ENCODE results near the gene SEMA6A.

Gene SEMA6A

DNA sequence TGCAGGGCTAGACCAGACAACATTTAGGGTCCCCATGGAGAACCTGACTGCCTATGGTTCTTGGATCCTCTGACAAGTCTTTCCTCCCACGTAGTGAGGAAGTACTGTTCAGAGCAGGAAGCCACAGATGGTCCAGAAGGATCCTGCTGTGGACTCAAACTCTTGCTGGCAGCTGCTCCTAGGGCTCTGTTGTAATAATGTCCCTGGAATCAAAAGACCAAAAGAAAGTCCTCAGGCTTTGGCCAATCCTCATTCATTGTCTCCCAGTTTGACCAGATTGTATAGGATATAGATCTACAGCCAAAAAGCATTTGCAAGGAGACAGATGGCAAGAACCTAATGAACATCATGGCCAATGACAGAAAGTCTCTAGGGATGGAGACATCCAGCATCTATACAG lies 53.9 kb downstream of the SEMA6A start:
- no peak for DNase-seq
- Histone ChIP-seq H3K36me3 (no peaks in the 10 kb centered on the region), H3K27me3 (no peaks in the 10 kb centered on the region), H3K4me3 (ENCODE audit: low read depth, low read length) (no peak overlapping the region), H3K4me1 (peaks cover 54% of the 10 kb centered on the region), H3K9me3 (no peaks in the 10 kb centered on the region)
- TF ChIP-seq CTCF (IDR thresholded peaks at IDR 0.05; ENCODE audit: low read depth, low read length) = no peak

- Histone ChIP-seq H3K27me3 (no peaks in the 10 kb centered on the region), H3K9me3 (0 out of 2 replicates have a peak, but pooled peaks cover 5% of the 10 kb centered on the region), H3K36me3 (no peaks in the 10 kb centered on the region), H3K4me1 (peaks cover 53% of the 10 kb centered on the region), H3K4me3 (ENCODE audit: low read depth, low read length) (no peak overlapping the region)
- DNase-seq = no peak
- no peak for TF ChIP-seq CTCF (IDR thresholded peaks at IDR 0.05; ENCODE audit: low read depth, low read length)
Measured at GRCh38 chr5:116518423-116518822, 56.2 kb downstream of the SEMA6A start.

GRCh38 chr5:116517488-116517887 lies 57.1 kb downstream of the SEMA6A start:
- Histone ChIP-seq H3K4me3 (ENCODE audit: low read depth, low read length) (no peak overlapping the region), H3K4me1 (peaks cover 45% of the 10 kb centered on the region), H3K27me3 (no peaks in the 10 kb centered on the region), H3K36me3 (no peaks in the 10 kb centered on the region), H3K9me3 (0 out of 2 replicates have a peak, but pooled peaks cover 5% of the 10 kb centered on the region)
- DNase-seq = peak; percentile 35
- no peak for TF ChIP-seq CTCF (IDR thresholded peaks at IDR 0.05; ENCODE audit: low read depth, low read length)

- Histone ChIP-seq H3K9me3 (0 out of 2 replicates have a peak, but pooled peaks cover 5% of the 10 kb centered on the region), H3K4me1 (peaks cover 40% of the 10 kb centered on the region), H3K27me3 (no peaks in the 10 kb centered on the region), H3K4me3 (ENCODE audit: low read depth, low read length) (peak overlapping the region; percentile 17), H3K36me3 (no peaks in the 10 kb centered on the region)
- no peak for DNase-seq
- TF ChIP-seq CTCF (IDR thresholded peaks at IDR 0.05; ENCODE audit: low read depth, low read length) = no peak
Measured at GRCh38 chr5:116516021-116516420, 58.6 kb downstream of the SEMA6A start.

GRCh38 chr5:116514421-116514970 lies 60.1 kb downstream of the SEMA6A start:
- TF ChIP-seq CTCF (IDR thresholded peaks at IDR 0.05; ENCODE audit: low read depth, low read length) = no peak
- Histone ChIP-seq H3K36me3 (no peaks in the 10 kb centered on the region), H3K27me3 (no peaks in the 10 kb centered on the region), H3K9me3 (0 out of 2 replicates have a peak, but pooled peaks cover 5% of the 10 kb centered on the region), H3K4me1 (peaks cover 34% of the 10 kb centered on the region), H3K4me3 (ENCODE audit: low read depth, low read length) (no peak overlapping the region)
- no peak for DNase-seq

DNA sequence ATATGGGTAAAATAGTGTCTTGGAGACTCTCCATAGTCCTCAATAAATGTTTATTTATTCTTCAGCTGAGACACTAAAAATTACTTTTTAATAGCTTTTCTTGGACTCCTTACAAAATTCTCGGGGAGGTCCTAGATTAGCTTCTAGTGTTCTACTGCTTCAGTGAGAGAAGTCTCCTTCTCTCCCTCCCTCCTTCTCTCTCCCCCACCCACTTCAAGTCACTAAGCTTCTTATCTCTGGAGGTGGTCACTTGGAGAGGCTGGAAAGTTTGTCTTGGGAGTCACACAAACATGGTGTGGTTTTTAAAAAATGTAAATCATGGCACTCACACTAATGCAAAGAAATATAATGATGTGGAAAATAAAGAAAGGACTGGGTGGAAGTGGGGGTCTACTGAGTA lies 64.1 kb downstream of the SEMA6A start:
- Histone ChIP-seq H3K36me3 (no peaks in the 10 kb centered on the region), H3K9me3 (0 out of 2 replicates have a peak, but pooled peaks cover 5% of the 10 kb centered on the region), H3K27me3 (no peaks in the 10 kb centered on the region), H3K4me3 (ENCODE audit: low read depth, low read length) (no peak overlapping the region), H3K4me1 (peaks cover 25% of the 10 kb centered on the region)
- no peak for TF ChIP-seq CTCF (IDR thresholded peaks at IDR 0.05; ENCODE audit: low read depth, low read length)
- DNase-seq = no peak

All from BE2C (cell line).